ENCODE results near the gene HOMER3. TPM values are rescaled to one million over a fixed set of nuclear protein-coding genes. Genes with fewer than 3 reads are reported as not detected.

HOMER3 gene
- 17.8 and 18.1 TPM in 2 replicates for total RNA-seq (2014; rRNA removed; shearing (Covaris generic))
- 15.7 and 17.8 TPM in 2 replicates for polyA plus RNA-seq (2014; cell fraction: nucleus; rRNA removed)

DNA sequence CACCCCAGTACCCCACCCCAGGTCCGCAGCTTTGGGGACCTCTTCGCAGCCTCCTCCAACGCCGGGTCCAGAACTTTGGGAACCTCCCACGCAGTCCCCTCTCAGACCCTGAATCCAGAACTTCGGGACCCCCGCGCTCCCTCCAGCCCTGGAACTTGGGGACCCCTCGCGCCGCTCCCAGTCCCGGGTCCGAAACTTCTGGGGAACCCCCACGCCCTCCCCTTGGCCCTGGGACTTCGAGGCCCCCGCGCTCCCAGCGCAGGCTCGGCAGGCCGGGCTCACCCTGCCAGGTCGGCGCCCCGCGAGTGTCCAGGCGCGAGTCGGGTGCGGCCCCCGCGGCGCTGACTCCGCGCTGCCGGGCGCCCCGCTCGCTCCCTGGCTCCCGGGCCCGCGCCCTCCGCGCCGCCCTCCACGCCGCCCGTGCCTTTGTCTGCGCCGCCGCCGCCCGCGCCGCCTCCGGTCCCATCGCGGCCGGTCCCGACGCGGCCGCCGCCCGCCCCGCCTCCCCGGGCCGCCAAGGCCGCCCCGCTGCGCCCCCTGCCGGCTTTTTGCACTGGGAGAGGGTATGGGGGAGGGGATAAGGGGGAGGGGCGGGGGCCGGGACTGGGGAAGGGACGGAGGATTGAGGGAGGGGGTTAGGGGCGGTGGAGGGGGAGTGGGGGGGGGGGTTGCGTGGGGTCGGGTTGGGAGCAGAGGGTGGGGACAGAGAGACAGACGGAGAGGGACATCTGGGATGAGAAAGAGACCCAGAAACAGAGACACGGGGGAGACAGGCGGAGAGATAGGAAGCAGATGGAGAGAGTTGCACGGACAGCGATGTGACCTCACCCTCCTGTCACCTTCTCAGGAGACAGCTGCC lies at the start of gene HOMER3:
Gene HOMER3 (minus strand): TSS at position 449 of the 859 bp plus-strand sequence. CDS start 2,235 bp downstream, outside the sequence.
- DNase-seq (ENCODE audit: extremely low read depth, low read depth): peak; percentile 53

- no peak for DNase-seq (ENCODE audit: extremely low read depth, low read depth)
Observed at GRCh38 chr19:18990128-18990708, 49.2 kb upstream of the HOMER3 start.

DNA sequence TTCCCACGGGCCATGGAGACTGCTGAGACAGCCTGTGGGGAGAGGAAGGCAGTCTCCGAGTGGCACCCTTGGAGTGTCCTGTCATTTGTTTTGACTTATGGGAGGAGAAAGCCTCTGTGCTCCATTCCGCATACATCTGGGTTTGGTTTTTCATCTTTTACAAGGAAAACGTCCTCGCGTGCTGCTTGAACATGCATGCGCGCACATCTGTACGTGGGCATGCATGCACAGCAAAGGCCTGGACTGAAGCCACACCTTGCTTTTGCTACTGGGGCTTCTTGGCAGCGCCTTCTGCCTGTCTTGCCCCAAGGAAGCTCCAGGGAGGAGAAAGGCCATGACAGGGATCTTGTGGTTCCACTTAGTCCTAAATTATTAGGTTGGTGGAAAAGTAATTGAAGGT lies 48.3 kb upstream of the HOMER3 start:
- DNase-seq (ENCODE audit: extremely low read depth, low read depth): no peak

- no peak for DNase-seq (ENCODE audit: extremely low read depth, low read depth)
Observed at GRCh38 chr19:18987456-18987855, 46.4 kb upstream of the HOMER3 start.

- DNase-seq (ENCODE audit: extremely low read depth, low read depth): no peak
Observed at GRCh38 chr19:18985257-18985656, 44.2 kb upstream of the HOMER3 start.

GRCh38 chr19:18984251-18984650 lies 43.2 kb upstream of the HOMER3 start:
- no peak for DNase-seq (ENCODE audit: extremely low read depth, low read depth)

- DNase-seq (ENCODE audit: extremely low read depth, low read depth): no peak
Observed at GRCh38 chr19:18982669-18983068, 41.7 kb upstream of the HOMER3 start.

DNA sequence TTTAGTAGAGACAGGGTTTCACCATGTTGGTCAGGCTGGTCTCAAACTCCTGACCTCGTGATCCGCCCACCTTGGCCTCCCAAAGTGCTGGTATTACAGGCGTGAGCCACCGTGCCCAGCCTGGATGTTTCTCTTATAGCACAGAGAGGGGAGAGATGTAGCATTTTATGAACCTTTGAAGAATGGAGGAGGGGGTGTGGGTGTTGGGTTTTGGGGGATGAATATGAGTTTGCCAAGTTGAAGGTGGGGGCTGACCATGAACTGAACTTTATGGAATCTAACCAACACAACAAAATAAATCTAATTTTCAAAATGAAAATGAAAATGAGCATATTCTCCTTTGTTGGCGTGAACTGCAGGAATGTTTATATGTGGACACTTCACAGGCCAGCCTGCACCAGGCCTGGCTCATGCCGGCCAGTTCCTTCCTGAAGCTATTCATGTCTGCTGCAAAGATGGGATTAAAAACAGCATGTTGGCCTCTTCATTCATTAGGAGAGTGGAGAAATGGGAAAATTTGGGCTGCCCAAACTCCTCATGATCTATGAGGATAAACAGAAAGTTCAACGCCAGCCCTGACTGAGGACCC lies 39.5 kb upstream of the HOMER3 start:
- no peak for DNase-seq (ENCODE audit: extremely low read depth, low read depth)

GRCh38 chr19:18978616-18979015 lies 37.6 kb upstream of the HOMER3 start:
- DNase-seq (ENCODE audit: extremely low read depth, low read depth): no peak

GRCh38 chr19:18975869-18976268 lies 34.9 kb upstream of the HOMER3 start:
- DNase-seq (ENCODE audit: extremely low read depth, low read depth): no peak

- DNase-seq (ENCODE audit: extremely low read depth, low read depth): no peak
Observed at GRCh38 chr19:18975011-18975410, 34.0 kb upstream of the HOMER3 start.

- no peak for DNase-seq (ENCODE audit: extremely low read depth, low read depth)
Observed at GRCh38 chr19:18972851-18973250, 31.8 kb upstream of the HOMER3 start.

DNA sequence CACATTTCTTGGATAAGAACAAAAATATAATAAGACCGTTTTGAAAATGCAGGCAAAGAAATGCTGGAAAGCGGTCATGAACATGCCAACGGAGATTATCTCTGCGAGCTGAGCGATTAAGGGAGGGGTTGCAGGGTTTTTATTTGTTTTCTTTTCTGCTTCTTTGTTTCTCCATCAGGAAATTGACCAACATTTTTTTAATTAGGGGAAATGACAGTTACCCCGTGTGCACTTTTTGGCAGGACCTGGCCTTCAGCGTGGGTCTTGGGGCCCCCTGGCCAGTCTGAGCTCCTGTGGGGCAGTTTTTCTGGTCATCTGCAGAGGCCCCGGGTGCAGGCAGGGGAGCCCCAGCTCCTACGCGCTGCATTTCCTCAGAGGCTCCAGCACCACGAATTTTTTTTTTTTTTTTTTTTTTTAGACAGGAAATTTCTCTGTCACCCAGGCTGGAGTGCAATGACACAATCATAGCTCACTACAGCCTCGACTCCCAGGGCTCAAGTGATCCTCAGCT lies 31.3 kb upstream of the HOMER3 start:
- no peak for DNase-seq (ENCODE audit: extremely low read depth, low read depth)

- DNase-seq (ENCODE audit: extremely low read depth, low read depth): no peak
Observed at GRCh38 chr19:18969931-18970659, 29.1 kb upstream of the HOMER3 start.

DNA sequence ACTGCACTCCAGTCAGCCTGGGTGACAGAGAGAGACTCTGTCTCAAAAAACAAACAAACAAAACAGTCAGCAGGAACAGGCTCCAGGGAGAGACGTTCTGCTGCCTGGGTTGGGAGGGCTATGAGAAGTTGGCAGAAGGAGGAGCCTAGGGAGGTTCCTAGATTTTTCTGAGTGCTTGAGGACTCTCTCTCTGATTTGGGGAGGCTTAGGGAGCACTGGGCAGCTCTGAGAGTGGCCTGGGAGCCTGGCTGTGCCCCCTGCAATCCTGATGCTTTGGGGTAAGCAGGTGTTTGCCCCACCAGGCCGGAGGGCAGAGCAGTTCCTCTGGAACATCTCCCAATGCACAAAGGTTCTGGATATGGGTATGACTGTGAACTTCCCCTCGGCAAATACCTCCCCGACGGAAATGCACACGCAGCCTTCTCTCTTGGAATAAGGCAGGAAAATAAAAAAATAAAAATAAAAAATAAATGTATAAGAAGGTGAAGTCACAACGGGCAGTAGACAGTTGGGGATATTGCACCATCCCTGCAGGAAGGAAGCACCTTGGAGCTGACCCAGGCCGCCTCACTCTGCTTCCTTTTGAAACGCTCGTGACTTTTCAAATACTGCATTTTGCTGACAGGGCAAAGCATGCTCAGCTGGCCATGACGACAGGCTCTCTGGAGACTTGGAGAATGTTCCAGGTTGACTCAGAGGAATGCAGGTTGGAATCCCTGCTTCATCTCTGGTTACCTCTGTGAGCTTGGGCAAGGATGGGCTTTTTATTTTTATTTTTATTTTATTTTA lies 26.5 kb upstream of the HOMER3 start:
- no peak for DNase-seq (ENCODE audit: extremely low read depth, low read depth)

- no peak for DNase-seq (ENCODE audit: extremely low read depth, low read depth)
Observed at GRCh38 chr19:18966307-18966706, 25.3 kb upstream of the HOMER3 start.

- no peak for DNase-seq (ENCODE audit: extremely low read depth, low read depth)
Observed at GRCh38 chr19:18964121-18964520, 23.1 kb upstream of the HOMER3 start.

GRCh38 chr19:18961767-18962620 lies 21.0 kb upstream of the HOMER3 start:
- no peak for DNase-seq (ENCODE audit: extremely low read depth, low read depth)

DNA sequence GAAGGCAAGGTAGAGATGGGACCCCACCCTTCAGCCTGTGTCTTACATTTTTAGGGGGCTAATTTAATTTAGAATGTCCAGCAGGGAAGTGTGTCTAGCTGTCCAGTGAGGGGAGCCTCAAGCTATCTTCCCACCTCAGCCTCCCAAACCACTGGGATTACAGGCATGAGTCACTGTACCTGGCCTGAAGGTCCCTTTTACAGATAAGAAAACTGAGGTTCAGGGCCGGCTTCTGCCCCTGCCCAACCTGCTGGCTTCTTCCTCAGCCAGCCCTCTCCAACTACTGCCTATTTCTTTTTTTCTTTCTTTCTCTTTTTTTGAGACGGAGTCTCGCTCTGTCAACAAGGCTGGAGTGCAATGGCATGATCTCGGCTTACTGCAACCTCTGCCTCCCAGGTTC lies 19.4 kb upstream of the HOMER3 start:
- DNase-seq (ENCODE audit: extremely low read depth, low read depth): no peak
